HG03025 (cell line): Measurements from ENCODE around the gene APBB2.
A peak's percentile ranks its signal among the peaks of the same experiment; 100 is the strongest.
"Not testable (repeated sequence)": the region's sequence is repeated elsewhere in the genome, so short reads cannot be mapped to it uniquely, and the experiment has no call there.

ENCODE experiments used
- ATAC-seq: cut with Tn5 transposase; IDR thresholded peaks from one replicate; pipeline ENCODE4 v1.9.1; 2021; ENCODE audit warnings: mild to moderate bottlenecking, moderate library complexity; ENCODE audit not compliant: unreplicated experiment, low FRiP score

Gene APBB2

DNA sequence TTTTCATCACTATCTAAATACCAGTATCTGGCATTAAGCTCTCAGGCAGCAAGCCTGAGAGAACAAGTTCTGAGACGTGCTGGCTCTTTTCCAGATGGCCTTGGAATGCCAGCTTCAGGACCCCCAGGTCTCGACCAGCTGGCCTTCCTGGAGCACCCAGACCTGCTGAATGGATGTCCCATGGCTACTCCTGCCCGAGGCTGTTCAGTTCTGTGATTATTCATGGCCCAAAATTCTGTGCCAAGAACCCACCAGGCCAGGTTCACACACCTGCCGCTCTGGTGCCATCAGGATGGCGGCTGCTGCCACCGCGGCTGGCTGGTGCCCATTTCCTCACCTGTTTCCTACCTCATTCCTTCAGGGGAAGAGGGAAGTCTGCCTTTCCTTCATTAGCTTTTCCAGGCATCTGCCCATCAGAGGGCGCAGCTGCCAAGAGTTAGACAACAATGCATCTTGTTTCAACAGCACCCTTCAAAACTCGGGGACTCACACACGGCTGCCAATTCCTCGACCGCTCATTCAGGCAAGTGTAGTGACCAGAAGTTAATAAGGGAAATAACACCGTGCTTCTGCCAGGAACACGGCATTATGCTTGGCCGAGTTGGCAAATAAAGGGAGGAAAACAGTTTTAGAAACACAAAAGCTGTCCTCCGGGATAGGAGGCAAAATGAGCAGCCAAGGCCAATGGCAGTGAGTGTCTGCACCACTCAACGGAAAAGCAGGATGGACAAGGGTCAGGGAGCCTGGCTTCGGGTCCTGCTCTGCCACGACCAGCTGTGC, 290.8 kb downstream of the APBB2 start:
- no peak for ATAC-seq

DNA sequence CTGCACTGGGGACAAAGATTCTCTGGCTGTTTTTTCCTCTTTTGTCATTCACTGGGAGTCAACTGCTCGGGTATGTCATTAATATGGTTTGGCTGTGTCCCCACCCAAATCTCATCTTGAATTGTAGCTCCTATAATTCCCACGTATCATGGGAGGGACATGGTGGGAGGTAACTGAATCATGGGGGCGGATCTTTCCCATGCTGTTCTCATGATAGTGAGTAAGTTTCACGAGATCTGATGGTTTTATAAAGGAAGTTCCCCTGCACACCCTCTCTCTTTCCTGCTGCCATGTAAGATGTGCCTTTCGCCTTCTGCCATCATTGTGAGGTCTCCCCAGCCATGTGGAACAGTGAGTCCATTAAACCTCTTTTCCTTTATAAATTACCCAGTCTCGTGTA, 294.4 kb downstream of the APBB2 start:
- not testable (repeated sequence) for ATAC-seq

DNA sequence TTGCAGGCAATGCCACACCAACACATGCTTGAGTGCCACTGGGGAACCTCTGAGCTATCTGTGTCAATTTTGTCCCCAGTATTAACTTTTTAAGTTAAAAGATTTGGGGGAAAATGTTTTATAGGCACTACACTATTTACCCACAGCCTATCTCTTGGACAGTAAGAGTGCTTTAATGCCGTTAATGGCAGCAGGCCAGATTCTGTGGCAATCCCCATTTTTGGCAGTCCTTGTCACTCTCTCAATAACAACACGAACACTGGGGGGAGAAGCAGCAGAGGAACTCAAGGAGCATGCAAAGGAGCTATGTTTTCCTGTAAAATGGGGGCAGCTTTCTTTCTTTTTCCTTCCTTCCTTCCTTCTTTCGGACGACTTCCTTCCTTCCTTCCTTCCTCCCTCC, 296.0 kb downstream of the APBB2 start:
- no peak for ATAC-seq

DNA sequence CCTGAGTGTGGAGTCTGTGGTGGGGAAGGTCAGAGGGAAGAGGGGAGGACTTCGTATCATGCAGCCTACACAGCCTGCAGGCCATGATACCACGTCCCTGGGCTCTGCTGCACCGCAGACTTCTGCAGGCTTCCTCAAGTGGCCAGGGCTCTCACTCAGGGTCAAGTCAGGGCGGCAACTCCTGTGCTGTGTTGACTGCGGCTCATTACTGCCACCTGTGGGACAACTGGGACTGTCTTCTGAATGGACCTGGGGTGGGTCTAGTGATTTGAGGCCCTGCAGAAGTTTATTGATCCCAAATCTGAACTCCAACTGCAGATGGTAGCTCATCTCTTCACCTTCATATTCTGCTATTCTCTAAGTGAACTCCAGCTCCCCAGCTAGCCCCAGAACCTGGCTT, 297.5 kb downstream of the APBB2 start:
- ATAC-seq, result peak; percentile 79

DNA sequence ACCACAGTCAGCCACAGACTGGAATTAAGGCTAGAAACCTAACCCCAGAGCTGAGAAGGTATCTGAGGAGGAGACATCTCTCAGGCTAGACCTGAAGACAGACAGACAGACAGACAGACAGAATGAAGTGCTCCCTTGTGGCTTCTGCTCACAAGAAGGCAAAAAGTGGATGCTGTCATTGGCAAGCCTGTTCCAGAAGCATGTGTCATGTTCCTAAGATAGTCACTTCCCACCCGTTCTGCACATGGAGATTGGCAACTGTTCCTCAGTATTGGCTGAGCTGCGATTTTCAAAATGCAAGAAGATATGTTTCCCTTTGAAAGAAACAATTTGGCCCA, 298.2 kb downstream of the APBB2 start:
- no peak for ATAC-seq

DNA sequence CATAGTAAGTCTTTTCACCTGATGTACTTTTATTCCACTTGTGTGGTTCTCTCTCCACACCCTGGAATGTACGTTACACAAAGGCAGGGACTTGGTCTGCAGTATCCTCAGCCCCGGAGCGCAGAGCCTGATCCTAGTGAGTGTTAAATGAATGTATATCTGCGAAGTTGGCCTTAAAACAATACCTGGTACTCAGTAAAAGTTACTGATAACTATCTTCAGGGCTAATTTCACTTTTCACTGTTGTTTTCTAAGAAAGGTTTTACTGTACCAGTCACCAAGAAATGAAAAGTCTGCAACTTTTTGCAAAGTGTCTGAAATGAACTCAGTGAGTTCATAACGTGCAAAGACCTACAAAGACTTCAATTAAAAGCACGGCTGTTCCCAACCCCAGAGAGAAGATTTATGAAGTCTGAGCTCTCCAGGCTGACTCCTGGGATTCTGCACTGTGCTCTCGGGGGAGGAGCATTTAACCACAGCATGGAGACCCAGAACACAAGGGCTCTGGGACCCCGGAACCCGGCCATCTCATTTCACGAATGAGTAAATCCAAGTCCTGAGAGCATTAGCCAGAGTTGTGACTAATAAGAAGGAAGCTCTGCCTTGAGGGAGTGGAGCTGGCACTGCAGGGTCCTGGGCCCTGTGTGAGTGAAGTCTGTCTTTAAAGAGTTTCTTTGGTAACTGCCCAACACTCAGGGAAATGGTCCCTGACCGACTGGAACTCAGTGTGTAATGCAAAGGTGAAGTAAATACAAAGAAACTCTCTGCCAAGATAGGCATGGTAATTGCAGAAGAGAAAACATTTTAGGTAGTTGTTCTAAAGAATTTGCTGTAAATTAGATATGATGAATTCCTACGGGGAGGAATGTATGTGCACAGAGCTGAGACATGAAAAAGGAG, 298.8 kb downstream of the APBB2 start:
- ATAC-seq, result no peak

DNA sequence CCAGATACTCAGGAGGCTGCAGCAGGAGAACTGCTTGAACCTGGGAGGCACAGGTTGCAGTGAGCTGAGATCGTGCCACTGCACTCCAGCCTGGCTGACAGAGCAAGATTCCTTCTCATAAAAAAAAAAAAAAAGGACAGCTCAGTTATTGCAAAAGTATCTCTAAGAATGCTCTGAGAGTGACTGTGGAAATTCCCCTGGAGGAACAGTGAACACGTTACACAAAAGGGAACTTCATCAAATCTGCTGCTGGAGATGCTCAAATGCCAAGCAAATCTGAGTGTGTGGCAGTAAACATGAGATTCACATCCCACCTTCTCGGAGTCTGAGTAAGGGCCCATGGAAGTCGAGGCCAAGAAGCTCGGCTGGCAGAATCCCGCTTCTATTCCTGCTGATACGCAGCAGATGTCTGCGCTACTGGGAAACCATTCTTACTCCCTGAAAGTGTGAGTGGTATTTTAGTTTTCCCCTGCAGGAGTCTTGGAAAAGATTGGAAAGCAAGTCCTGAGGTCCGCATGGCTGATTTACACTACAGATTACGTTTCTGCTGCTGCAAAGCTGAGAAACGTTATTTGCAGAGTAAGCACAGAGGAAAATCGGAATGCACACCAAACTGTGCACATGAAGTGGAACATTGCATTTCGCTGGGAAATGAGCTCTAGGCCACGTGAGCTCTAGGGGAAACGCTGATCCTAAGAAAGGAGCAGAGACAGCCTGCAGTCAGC, 301.7 kb downstream of the APBB2 start:
- ATAC-seq, result no peak

DNA sequence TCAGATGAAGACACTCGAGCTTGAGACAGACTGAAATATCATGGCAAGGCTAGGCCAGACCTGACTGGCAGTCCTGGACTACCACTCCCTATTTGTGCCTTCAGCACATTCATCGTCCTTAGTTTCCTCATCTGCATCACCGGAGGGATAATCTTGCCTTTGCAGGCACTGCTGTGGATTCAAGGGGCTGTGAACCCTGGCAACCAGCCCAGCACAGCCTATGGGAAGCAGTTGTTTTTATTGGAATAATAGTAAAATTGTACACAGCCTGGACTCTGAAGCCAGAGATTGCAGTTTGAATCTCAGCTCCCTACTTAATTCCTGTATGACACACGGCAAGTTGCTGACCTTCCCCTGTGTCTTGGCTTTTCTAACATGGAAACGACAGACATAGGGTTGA, 303.6 kb downstream of the APBB2 start:
- ATAC-seq, result no peak

DNA sequence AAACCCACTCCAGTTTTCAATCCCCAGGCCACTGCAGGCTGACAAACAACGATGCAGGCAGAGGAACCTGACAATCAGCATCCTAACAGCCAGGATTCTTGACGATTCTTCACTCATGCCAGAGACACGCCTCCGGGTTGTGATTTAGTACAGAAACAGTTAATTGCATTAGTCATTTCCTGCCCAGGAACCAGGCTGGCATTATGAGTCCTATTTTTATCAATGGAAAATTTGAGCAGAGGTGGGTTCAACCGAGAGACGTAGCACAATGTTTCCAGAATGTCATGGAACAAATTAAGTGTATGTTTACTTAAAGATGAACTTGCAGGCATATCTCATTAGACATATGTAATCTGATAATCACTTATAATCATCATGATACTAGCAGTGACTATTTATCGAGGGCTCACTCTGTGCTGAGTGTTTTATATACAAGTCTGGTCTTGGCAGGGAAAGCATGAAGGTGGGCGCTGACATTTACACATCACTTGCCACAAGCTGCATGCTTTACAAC, 304.9 kb downstream of the APBB2 start:
- ATAC-seq, result no peak

DNA sequence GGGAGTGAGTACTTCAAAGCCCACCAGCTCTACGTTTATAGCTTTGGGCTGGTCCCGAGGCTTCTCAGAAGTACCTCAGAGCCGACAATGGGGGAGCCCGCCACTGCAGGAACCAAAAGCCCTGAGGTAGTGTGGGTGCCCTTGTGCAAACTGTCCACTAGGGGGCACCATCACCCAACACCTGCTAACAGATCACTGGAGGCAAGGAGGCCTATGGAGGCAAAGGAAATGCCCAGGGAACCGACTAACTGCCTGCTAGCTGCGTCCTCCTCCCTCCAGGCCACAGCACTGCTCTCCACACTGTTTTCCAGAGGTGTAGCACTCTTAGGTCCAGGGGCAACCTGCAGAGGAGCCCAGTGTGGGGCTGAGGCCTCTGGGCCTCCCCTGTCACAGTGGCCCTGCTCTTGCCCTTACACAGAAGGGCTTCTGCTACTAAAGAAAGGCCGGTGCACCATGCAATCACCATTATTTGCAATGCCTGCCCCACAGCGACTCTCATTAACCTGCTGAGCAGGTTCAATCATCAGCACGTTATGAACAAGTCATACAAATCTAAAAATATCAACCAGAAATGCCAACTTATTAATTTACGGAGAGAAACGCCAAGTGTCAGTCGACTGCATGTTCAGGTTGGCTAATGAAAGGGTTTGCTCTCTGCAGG, 305.5 kb downstream of the APBB2 start:
- peak; percentile 79 for ATAC-seq

DNA sequence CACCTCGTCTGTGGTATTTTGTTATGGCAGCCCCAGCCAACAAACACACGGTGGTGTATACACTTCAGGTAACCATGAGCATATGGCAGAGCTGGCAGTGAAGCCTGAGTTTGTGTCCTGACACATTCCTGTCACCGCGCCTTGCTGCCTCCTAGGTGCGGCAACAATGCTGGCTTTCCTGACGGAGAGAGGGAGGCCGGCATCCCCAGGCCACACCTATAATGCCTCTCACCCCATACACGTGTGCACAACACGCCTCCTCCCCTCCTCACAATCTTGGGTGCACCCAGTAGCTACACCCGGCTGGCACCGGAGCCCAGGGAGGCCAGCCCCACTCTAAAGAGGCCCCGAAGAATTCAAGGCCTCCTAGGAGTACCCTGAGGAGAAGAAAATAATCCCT, 306.0 kb downstream of the APBB2 start:
- no peak for ATAC-seq

DNA sequence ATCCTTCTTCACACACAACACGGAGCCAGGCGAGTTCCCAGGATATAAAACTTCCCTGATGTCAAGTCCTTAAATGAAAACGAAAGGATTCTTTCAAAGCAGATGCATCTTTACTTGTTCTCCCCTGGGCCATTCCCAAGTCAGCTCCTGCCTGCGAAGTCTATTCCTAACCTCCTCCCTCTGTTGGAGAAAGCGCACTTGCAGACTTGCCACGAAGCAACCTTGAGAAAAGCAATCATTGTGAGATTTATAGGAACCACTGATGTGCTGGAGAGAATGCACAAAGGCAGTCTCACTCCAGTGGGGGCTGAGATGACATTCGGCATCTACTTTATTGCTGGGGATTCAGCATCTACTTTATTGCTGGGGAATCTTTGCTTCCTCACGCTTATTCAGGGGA, 308.9 kb downstream of the APBB2 start:
- no peak for ATAC-seq

DNA sequence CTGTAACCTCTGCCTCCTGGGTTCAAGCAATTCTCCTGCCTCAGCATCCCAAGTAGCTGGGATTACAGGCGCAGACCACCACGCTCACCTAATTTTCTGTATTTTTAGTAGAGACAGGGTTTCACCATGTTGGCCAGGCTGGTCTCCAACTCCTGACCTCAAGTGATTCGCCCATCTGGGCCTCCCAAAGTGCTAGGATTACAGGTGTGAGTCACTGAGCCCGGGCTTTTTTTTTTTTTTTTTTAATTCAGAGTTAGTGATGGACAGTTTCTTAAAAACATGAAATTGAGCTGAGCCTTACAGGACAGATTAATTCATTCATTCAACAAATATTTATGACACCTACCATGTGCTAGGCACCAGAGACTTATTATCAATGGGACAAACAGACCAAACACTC, 313.8 kb downstream of the APBB2 start:
- ATAC-seq, result not testable (repeated sequence)

DNA sequence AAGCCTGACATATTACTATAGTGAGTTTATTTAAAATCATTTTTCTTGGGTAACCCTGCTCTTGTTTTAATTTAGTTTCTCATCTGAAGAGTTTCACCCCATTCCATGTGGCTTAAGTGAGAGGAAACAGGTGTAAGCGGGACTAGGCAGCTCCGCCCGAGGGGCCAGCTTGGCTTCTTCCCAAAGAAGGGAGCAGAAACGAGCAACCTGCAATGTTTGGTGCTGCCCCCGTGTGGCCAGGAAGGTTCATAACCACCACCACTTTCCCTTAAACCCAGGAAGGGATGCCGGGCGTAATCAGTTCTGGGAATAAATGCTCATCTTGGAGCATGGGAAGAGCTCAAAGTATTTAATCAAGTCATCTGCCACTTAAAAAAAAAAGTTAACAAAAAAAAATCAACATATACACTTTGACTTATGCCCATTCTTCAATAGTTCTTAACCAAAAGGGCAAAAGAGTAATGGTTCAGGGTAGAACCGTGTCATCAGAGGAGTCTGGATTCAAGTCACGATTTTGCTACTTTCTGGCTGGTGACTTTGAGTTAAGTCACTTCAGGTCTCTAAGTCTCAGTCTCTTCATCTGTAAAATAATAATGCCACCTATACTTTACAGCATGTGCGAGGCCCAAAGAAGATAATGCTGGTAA, 316.7 kb downstream of the APBB2 start:
- no peak for ATAC-seq

DNA sequence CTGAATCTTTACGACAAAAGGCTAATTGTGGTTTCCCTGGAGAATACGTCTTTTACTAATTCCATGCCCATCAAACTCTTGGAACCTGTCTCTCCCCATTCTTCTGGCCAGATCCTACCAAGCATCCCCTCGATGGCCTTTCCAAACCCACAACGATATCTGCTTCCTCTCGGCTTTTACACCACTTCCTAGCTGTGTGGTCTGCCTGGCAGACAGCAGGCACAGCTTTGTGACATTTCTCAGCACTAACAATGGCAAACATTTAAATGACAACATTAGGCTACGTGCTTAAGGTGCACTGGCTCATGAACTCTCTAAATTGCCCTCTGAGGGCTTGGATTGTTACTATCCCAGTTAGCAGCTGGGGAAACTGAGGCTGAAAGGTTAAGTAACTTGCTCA, 323.6 kb downstream of the APBB2 start:
- no peak for ATAC-seq

DNA sequence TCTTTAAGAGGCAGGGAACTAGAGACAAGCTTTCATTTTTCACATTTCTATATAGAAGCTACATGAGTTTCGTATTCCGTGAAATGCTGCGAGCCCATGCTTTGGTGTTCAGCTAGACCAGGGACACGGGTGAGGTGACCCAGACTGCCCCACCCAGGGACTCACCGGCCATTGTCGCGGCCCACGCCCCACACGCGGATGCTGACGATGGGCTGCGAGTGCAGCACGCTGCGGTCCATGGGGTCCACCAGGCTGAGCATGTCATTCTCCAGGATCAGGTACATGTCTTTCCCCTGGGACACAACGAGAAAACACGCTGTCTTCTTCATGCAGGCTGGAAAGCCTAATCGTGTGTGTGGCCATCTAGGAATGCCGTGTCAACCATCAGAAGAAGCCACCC, 324.1 kb downstream of the APBB2 start:
- ATAC-seq, result no peak

DNA sequence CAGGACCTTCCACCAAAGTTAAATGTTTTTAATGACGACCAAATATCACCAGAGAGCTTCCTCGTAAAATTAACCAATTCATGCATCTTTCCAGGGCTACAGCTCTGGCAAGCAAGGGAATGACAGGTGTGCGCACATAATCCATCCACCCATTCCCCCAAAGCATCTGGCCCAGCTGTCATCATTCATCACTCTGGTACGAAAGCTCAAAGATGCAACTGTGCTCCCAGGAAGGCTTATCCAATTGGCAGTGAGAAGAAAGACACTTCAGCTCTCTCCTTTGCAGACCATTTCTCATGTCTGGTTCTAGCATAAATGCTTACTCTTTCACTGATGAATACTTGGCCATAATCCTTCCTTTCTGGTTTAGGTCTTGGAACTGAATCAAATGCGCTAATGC, 325.4 kb downstream of the APBB2 start:
- no peak for ATAC-seq

DNA sequence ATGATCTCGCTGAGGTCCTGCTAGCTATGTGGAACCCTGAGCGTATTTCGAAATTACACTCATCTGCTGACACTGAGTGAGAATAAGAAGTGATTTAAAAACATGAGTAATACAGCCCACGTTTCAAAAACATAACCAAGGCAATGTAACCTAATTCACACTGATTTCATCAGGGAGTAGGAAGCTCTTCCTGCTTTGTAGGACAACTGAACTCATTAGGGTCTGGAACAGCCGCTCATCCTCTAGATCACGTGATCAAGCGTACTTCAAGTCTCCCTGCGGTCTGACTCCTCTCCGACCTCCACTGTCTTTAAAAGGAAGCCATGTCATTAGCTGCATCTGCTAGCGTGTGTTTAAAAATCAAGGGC, 326.6 kb downstream of the APBB2 start:
- no peak for ATAC-seq

DNA sequence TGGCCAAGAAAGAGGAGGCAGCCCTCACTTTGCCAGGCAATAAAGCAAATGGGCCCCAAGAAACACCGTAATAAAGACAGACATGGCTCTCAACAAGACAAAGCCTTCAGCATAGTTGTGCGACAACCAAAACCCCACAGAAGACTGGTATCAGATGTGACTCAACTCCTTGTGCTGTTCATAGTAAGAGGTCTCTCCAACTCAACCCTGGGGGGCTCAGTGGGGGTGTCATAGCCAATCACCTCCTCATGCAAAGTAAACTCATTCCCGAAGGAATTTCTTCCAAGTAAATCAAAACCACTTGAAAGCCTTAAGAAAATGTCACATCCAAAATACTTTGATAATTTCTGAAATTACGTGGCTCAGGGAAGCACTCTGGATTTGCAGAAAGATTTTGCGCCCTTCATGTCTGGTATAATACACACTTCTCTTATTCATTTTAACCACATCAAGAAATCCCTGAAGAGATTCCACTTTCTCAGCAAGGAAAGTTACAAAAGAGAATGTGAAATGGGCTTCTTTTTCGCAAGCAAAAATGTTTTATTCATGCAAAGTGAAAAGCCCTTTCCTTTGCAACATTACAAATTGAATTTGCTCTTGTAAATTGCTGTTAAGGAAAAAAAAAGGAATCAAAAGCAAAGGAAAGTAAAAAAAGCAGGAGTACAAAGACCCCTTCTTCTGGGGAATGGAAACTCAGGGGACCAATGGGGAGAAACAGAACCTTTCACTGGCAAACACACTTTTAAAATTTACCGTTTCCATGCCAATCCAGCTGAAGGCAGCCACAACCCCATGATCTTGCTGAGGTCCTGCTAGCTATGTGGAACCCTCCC, 327.2 kb downstream of the APBB2 start:
- ATAC-seq, result no peak
